CD14-positive monocyte (primary cell): Measurements from ENCODE around the gene SEC14L2. TPM values are rescaled to one million over a fixed set of nuclear protein-coding genes. Genes with fewer than 3 reads are reported as not detected.
A peak's percentile ranks its signal among the peaks of the same experiment; 100 is the strongest.

Experiments used
- DNase-seq, 3 donors: peaks; one replicate each; pipeline ENCODE4 v3.0.0-alpha.2; 2011 to 2022
- H2AFZ ChIP-seq: 2 replicates; pipeline ENCODE4 v1.6.0; 2012; ENCODE audit warnings: mild to moderate bottlenecking, low read depth, low read length, inconsistent platforms; ENCODE audit not compliant: insufficient read depth, poor library complexity, severe bottlenecking
- H3K27ac ChIP-seq, 2 donors: 1 replicate in 1 of 2; 2 replicates in 1 of 2; pipeline ENCODE4 v1.5.1; 2012 to 2013; ENCODE audit warnings: low read length in 2 of 2, control low read depth in 1 of 2, inconsistent platforms in 1 of 2, low read depth in 1 of 2, mild to moderate bottlenecking in 1 of 2
- H3K27me3 ChIP-seq, 2 donors: one replicate each; pipeline versions ENCODE4 v1.6.0 to v1.6.1; 2011 to 2013; ENCODE audit warnings: low read length in 2 of 2; ENCODE audit not compliant: control insufficient read depth in 2 of 2, insufficient read depth in 2 of 2
- H3K36me3 ChIP-seq, 2 donors: replicated peaks in 1 of 2; 1 replicate in 1 of 2; 2 replicates in 1 of 2; pipeline versions ENCODE4 v1.5.1 to v1.6.1; 2012 to 2013; ENCODE audit warnings: low read length in 2 of 2, control low read depth in 1 of 2, inconsistent platforms in 1 of 2, mild to moderate bottlenecking in 1 of 2; ENCODE audit not compliant: insufficient read depth in 2 of 2, control insufficient read depth in 1 of 2
- H3K4me1 ChIP-seq, 2 donors: 1 replicate in 1 of 2; 2 replicates in 1 of 2; pipeline versions ENCODE4 v1.5.1 to v1.6.1; 2012 to 2013; ENCODE audit warnings: low read length in 2 of 2, control low read depth in 1 of 2, inconsistent platforms in 1 of 2, mild to moderate bottlenecking in 1 of 2, moderate library complexity in 1 of 2; ENCODE audit not compliant: insufficient read depth in 2 of 2, control insufficient read depth in 1 of 2
- H3K4me2 ChIP-seq: replicated peaks from 2 replicates; pipeline ENCODE3; 2012; ENCODE audit warnings: low read length, moderate library complexity, mild to moderate bottlenecking; ENCODE audit not compliant: poor library complexity, severe bottlenecking; ENCODE audit errors: extremely low read depth
- H3K4me3 ChIP-seq, 3 experiments: fragments of 200-600 bp in 1 of 3; sonication (generic) in 1 of 3; replicated peaks in 1 of 3; 1 replicate in 2 of 3; 2 replicates in 1 of 3; pipeline ENCODE4 v1.5.1; 2011 to 2013; ENCODE audit warnings: low read length in 3 of 3, mild to moderate bottlenecking in 3 of 3, control low read depth in 2 of 3, low read depth in 2 of 3, inconsistent platforms in 1 of 3, moderate library complexity in 1 of 3
- H3K79me2 ChIP-seq: 2 replicates; pipeline ENCODE4 v1.6.0; 2012; ENCODE audit warnings: mild to moderate bottlenecking, control low read depth, inconsistent platforms, low read length, moderate library complexity; ENCODE audit not compliant: insufficient read depth
- H3K9ac ChIP-seq: 2 replicates; pipeline ENCODE4 v1.6.0; 2017; ENCODE audit warnings: low read length, mild to moderate bottlenecking; ENCODE audit not compliant: insufficient read depth, poor library complexity, severe bottlenecking
- H3K9me3 ChIP-seq, 2 donors: replicated peaks in 1 of 2; 1 replicate in 1 of 2; 2 replicates in 1 of 2; pipeline versions ENCODE4 v1.5.1 to v1.6.1; 2012 to 2013; ENCODE audit warnings: low read length in 2 of 2, control low read depth in 1 of 2; ENCODE audit not compliant: control insufficient read depth in 1 of 2, insufficient read depth in 1 of 2
- H4K20me1 ChIP-seq: 2 replicates; pipeline ENCODE4 v1.6.0; 2012; ENCODE audit warnings: mild to moderate bottlenecking, low read length, control low read depth, moderate library complexity; ENCODE audit not compliant: insufficient read depth
- H3K27ac Mint-ChIP-seq, 7 donors: one replicate each; pipeline ENCODE4 v1.8.0; 2020; ENCODE audit warnings: mild to moderate bottlenecking in 7 of 7, mixed read lengths in 7 of 7, moderate library complexity in 6 of 7, inconsistent platforms in 2 of 7
- H3K27me3 Mint-ChIP-seq, 3 donors: one replicate each; pipeline ENCODE4 v1.8.0; 2021 to 2022; ENCODE audit warnings: low read depth in 3 of 3, mild to moderate bottlenecking in 3 of 3, mixed read lengths in 3 of 3, moderate library complexity in 3 of 3, inconsistent platforms in 1 of 3
- H3K36me3 Mint-ChIP-seq, 2 donors: one replicate each; pipeline ENCODE4 v1.8.0; 2020; ENCODE audit warnings: mixed read lengths in 2 of 2, inconsistent platforms in 1 of 2, mild to moderate bottlenecking in 1 of 2
- H3K4me1 Mint-ChIP-seq: one replicate; pipeline ENCODE4 v1.8.0; 2020; ENCODE audit warnings: mild to moderate bottlenecking, mixed read lengths
- H3K4me3 Mint-ChIP-seq, 2 donors: one replicate each; pipeline ENCODE4 v1.8.0; 2020; ENCODE audit warnings: mild to moderate bottlenecking in 2 of 2, mixed read lengths in 2 of 2, moderate library complexity in 1 of 2
- H3K9me3 Mint-ChIP-seq, 7 donors: one replicate each; pipeline ENCODE4 v1.8.0; 2020 to 2022; ENCODE audit warnings: mixed read lengths in 7 of 7, mild to moderate bottlenecking in 6 of 7, moderate library complexity in 6 of 7, inconsistent platforms in 2 of 7
- CTCF ChIP-seq: fragments of 200-600 bp; IDR thresholded peaks from one replicate; pipeline ENCODE4 v1.8.0; 2022; ENCODE audit warnings: antibody characterized with exemption, mild to moderate bottlenecking
- WGBS: methylation state at CpG from one replicate; pipeline ENCODE4 v1.1.5; 2013; ENCODE audit warnings: missing lambda C conversion rate; ENCODE audit not compliant: insufficient coverage; 5-methylcytosine and 5-hydroxymethylcytosine counted together
- intact Hi-C, 2 donors: fragments of 100-400 bp; cut with micrococcal nuclease; formaldehyde crosslinking; loops; one replicate each; pipeline versions ENCODE4 v1.15.0 to v1.15.1; 2023
- polyA plus RNA-seq, 3 donors: library from polyadenylated mRNA; depleted of rRNA in 1 of 3; unstranded in 2 of 3; stranded (reverse) in 1 of 3; fragments of 300-500 nt in 2 of 3; fragments of >200 nt in 1 of 3; fragmentation: Illumina TruSeq in 2 of 3; gene quantifications; 1 replicate in 2 of 3; 2 replicates in 1 of 3; pipeline ENCODE4 v1.2.3, GENCODE V29; 2012 to 2021

Gene SEC14L2
- polyA plus RNA-seq, 3 donors: 0.03 TPM; not detected in 1

DNA sequence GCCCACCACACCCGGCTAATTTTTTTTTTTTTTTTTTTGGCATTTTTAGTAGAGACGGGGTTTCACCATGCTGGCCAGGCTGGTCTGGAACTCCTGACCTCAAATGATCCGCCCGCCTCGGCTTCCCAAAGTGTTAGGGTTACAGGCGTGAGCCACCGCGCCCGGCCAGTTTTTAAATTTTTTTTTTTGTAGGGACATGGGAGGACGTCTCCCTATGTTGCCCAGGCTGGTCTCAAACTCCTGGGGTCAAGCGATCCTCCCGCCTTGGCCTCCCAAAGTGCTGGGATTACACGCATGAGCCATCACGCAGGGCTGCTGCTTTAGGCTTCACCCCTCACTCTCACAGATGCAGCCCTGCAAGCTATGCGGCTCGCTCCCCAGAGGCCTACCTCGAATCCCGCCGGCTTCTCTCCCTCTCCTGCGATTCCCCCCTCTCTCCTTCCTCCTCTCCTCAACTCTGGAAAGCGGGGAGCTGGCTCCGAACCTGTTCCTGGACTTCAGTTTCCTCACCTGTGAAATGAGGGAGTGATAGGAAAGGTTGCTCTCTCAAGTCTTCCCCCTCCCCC is 39.1 kb upstream of the SEC14L2 start:
- Histone ChIP-seq H3K4me2 (no peak overlapping the region), H3K27me3 (peaks cover 0 to 3% of the 10 kb centered on the region in 2 donors), H2AFZ (no peak overlapping the region), H3K9ac (no peak overlapping the region), H3K4me3 (peak overlapping the region in 1 of 3 experiments; percentile 87), H3K9me3 (no peaks in the 10 kb centered on the region), H3K27ac (no peak overlapping the region), H4K20me1 (peaks cover 34% of the 10 kb centered on the region), H3K79me2 (peaks cover 37% of the 10 kb centered on the region), H3K36me3 (peaks cover 8 to 13% of the 10 kb centered on the region in 2 donors), H3K4me1 (peaks cover 25 to 28% of the 10 kb centered on the region in 2 donors)
- Mint-ChIP-seq H3K4me1 (peaks cover 31% of the 10 kb centered on the region), H3K4me3 (peak overlapping the region; percentile 93 to 94), H3K36me3 (peaks cover 14 to 18% of the 10 kb centered on the region in 2 donors), H3K27me3 (peaks cover 1 to 20% (median 14%) of the 10 kb centered on the region in 3 donors), H3K9me3 (no peaks in the 10 kb centered on the region), H3K27ac (peak overlapping the region in 6 of 7 donors; percentile 7 to 93 (median 82))
- WGBS: 82% methylated on average over 8 of the region's 22 CpGs
- DNase-seq: no peak
- no peak for TF ChIP-seq CTCF
- intact Hi-C loops: loop anchor here in 1 of 2 donors (2.0 to 10.0 kb wide), 2 partner anchors 29 to 53 kb away; partner anchors contain the start of gene RNF215

DNA sequence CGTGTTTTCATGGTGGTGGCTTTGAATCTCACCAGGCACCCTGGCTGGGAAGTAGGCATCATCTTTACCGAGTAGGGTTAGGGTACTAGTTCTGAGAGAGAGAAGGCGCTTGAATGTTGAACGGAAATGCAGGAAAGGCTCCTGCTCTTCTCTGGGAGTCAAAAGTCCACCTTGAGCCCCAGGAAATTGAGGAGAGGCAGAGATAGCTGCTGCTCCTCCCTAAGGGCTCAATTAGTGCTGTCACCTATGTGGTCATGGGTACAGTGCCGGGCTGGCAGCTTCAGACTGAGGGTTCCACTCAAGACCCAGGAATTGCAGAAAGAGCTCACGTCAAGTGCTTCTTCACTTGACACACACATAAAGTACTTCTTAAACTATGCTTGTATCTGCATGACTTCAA is 38.3 kb upstream of the SEC14L2 start:
- Histone ChIP-seq H3K27me3 (peaks cover 0 to 3% of the 10 kb centered on the region in 2 donors), H3K79me2 (peaks cover 31% of the 10 kb centered on the region), H3K9ac (no peak overlapping the region), H3K4me2 (no peak overlapping the region), H3K4me3 (no peak overlapping the region), H3K27ac (no peak overlapping the region), H4K20me1 (peaks cover 28% of the 10 kb centered on the region), H3K4me1 (peaks cover 25 to 28% of the 10 kb centered on the region in 2 donors), H2AFZ (no peak overlapping the region), H3K36me3 (peaks cover 4 to 7% of the 10 kb centered on the region in 2 donors), H3K9me3 (no peaks in the 10 kb centered on the region)
- Mint-ChIP-seq H3K4me3 (no peak overlapping the region), H3K9me3 (no peaks in the 10 kb centered on the region), H3K4me1 (peaks cover 31% of the 10 kb centered on the region), H3K27ac (peak overlapping the region in 1 of 7 donors; percentile 7), H3K27me3 (peaks cover 1 to 20% (median 14%) of the 10 kb centered on the region in 3 donors), H3K36me3 (peaks cover 11 to 12% of the 10 kb centered on the region in 2 donors)
- intact Hi-C loops: loop anchor here in 1 of 2 donors (10.0 kb wide), 1 partner anchor 54 kb away; no protein-coding TSS in a partner anchor
- TF ChIP-seq CTCF: no peak
- WGBS: 95% methylated on average over 5 of the region's 6 CpGs
- DNase-seq: peak in 1 of 3 donors; percentile 1
